CD4-positive, alpha-beta T cell treated with Interleukin-15 for 1 hour (primary cell): ENCODE results near the gene GABPB2.
"Not testable (repeated sequence)": the region's sequence is repeated elsewhere in the genome, so short reads cannot be mapped to it uniquely, and the experiment has no call there.

Experiments used
- DNase-seq: peaks from one replicate; pipeline ENCODE4 v3.0.0-alpha.2; 2020

The GABPB2 gene

GRCh38 chr1:151060657-151061421 is 9.7 kb upstream of the GABPB2 start:
- DNase-seq: no peak

GRCh38 chr1:151061704-151062103 is 8.9 kb upstream of the GABPB2 start:
- no peak for DNase-seq

GRCh38 chr1:151062741-151063371 is 7.7 kb upstream of the GABPB2 start:
- DNase-seq: no peak

- DNase-seq: no peak
Measured at GRCh38 chr1:151065089-151065645, 5.4 kb upstream of the GABPB2 start.

GRCh38 chr1:151067185-151067584 is 3.4 kb upstream of the GABPB2 start:
- DNase-seq: no peak

GRCh38 chr1:151069103-151069486 is 1.5 kb upstream of the GABPB2 start:
- no peak for DNase-seq

GRCh38 chr1:151072224-151072623 is 1.7 kb downstream of the GABPB2 start:
- no peak for DNase-seq

- no peak for DNase-seq
Measured at GRCh38 chr1:151085953-151086559, 15.5 kb downstream of the GABPB2 start.

GRCh38 chr1:151097426-151097825 is 26.9 kb downstream of the GABPB2 start:
- DNase-seq: not testable (repeated sequence)

- no peak for DNase-seq
Measured at GRCh38 chr1:151098126-151098525, 27.6 kb downstream of the GABPB2 start.

- no peak for DNase-seq
Measured at GRCh38 chr1:151104630-151105029, 34.1 kb downstream of the GABPB2 start.

GRCh38 chr1:151106894-151107293 is 36.3 kb downstream of the GABPB2 start:
- no peak for DNase-seq

GRCh38 chr1:151108331-151108730 is 37.8 kb downstream of the GABPB2 start:
- DNase-seq: no peak

- DNase-seq: no peak
Measured at GRCh38 chr1:151113877-151114276, 43.3 kb downstream of the GABPB2 start.

- DNase-seq: no peak
Measured at GRCh38 chr1:151124763-151125403, 54.3 kb downstream of the GABPB2 start.

GRCh38 chr1:151128800-151129199 is 58.2 kb downstream of the GABPB2 start:
- DNase-seq: no peak

GRCh38 chr1:151130987-151131586 is 60.5 kb downstream of the GABPB2 start:
- DNase-seq: peak; percentile 86

- DNase-seq: no peak
Measured at GRCh38 chr1:151131701-151132334, 61.3 kb downstream of the GABPB2 start.

GRCh38 chr1:151132335-151133017 is 61.9 kb downstream of the GABPB2 start:
- no peak for DNase-seq

- no peak for DNase-seq
Measured at GRCh38 chr1:151133018-151133806, 62.7 kb downstream of the GABPB2 start.

- DNase-seq: no peak
Measured at GRCh38 chr1:151134396-151134795, 63.8 kb downstream of the GABPB2 start.
